ENCODE measurements around the gene APOBEC3B.

- TF ChIP-seq, protein P1, sequence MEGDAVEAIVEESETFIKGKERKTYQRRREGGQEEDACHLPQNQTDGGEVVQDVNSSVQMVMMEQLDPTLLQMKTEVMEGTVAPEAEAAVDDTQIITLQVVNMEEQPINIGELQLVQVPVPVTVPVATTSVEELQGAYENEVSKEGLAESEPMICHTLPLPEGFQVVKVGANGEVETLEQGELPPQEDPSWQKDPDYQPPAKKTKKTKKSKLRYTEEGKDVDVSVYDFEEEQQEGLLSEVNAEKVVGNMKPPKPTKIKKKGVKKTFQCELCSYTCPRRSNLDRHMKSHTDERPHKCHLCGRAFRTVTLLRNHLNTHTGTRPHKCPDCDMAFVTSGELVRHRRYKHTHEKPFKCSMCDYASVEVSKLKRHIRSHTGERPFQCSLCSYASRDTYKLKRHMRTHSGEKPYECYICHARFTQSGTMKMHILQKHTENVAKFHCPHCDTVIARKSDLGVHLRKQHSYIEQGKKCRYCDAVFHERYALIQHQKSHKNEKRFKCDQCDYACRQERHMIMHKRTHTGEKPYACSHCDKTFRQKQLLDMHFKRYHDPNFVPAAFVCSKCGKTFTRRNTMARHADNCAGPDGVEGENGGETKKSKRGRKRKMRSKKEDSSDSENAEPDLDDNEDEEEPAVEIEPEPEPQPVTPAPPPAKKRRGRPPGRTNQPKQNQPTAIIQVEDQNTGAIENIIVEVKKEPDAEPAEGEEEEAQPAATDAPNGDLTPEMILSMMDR (optimal IDR thresholded peaks at IDR 0.05 in 1 of 3, IDR thresholded peaks at IDR 0.05 in 1 of 3, conservative IDR thresholded peaks at IDR 0.05 in 1 of 3; ENCODE audit: extremely low read depth in 1 of 3, insufficient read depth in 2 of 3, low read length in 3 of 3): no peak
- no peak for TF ChIP-seq EZH2 (IDR thresholded peaks at IDR 0.05; ENCODE audit: low read length)
These were observed 10.9 kb upstream of the APOBEC3B start for GRCh38 chr22:38971202-38971601.

Data from keratinocyte (primary cell).